Urothelium cell line (cell line): ENCODE measurements around the gene TAF10.

ENCODE experiments used
- DNase-seq: peaks from one replicate; pipeline ENCODE4 v3.0.0; 2011; ENCODE audit warnings: low spot score, mixed read lengths
- FAIRE-seq: peaks from 2 replicates; lab custom pipeline; 2011; peaks lifted over from hg19 to GRCh38; lab: Jason Lieb, UNC

Gene TAF10

DNA sequence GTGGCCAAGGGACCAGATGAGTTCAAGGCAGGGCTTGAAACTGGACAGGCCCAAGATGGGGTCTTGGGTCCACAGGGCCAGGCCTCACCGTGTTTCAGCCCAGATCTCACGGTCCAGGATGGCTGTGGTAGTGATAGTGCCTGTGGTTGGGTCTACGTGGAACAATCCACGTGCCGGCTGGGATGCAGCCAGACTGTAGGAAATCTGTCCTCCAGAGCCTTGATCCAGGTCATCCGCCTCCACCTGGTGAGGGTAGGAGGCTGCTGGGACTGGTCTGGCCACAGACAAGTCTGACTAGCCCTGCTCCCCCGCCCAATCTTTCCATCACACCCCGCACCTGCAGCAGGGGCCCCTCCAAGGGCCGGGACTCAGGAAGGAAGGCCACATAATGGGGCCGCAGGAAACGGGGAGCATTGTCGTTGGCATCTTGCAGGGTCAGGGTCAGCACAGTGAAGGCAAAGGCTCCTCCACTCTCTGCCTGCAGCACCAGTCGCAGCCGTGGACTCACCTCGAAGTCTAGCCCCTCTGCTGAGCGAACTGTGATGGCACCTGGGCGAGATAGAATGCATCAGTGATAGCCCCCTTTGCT lies 13.9 kb upstream of the TAF10 start:
- no peak for DNase-seq
- FAIRE-seq: no peak

DNA sequence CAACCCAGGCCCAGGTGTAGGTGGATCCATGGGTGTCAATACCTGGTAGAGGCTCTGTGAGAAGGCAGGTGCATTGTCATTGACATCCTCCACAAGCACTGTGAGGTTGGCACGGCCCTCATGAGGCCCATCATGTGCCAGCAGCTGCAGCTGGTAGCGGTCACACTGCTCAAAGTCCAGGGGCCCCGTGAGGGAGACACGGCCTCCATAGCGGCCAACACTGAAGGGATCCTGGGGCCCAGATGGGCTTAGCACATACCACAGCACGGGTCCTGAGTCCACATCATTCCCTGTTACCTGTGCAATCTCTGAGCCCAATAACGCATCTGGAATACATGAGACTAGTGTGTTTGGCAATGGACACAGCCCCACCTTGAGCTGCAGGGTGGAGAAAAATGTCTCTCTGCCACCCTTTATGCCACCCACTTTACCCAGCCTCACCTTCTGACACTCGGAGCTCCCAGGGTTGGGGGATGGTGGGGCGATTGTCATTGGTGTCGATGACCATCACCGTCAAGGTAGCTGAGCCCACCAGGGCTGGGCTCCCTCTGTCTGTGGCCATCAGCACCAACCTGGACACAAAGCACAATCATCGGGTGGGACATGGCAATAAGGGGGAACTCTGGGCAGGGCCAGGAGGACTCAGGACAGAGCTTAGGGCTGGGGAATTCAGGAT lies 13.3 kb upstream of the TAF10 start:
- DNase-seq (no peak), FAIRE-seq (no peak)

DNA sequence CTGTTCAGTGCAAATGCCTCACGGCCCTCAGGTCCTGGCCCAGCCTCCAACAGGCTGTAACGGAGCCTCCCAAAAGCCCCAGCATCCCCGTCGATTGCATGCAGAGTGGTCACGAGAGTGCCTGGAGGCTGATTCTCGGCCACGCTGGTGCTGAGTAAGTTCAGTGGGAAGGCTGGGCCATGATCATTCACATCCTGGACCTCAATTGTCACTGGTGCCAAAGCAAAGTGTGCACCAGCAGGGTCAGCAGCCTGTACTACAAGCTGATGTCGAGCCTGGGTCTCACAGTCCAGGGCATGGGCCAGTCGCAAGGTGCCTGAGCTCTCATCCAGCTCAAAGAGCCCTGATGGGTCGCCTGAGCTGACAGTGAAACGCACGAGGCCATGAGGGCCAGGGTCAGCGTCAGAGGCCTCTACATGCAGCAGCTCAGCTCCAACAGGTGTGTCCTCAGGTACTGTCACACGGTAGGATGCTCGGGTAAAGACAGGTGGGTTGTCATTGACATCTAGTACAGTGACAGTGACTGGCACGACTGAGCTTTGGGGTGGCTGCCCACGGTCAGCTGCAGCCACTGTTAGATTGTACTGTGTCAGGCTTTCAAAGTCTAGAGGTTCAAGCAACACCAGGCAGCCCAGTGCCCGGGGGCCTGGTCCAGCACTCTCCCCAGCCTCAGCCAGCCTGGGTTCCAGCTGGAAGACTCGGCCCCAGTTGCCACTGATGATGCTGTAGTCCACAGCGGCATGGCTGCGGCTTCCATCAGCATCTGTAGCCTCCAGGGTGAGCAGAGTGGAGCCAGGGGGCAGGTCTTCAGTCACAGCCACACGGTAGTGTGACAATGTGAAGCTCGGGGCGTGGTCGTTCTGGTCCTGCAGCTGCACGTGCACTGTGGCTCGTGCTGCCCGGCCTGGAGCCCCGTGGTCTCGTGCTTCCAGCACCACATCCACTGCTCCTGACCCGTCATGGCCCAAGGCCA lies 11.7 kb upstream of the TAF10 start:
- DNase-seq: no peak
- FAIRE-seq: no peak

DNA sequence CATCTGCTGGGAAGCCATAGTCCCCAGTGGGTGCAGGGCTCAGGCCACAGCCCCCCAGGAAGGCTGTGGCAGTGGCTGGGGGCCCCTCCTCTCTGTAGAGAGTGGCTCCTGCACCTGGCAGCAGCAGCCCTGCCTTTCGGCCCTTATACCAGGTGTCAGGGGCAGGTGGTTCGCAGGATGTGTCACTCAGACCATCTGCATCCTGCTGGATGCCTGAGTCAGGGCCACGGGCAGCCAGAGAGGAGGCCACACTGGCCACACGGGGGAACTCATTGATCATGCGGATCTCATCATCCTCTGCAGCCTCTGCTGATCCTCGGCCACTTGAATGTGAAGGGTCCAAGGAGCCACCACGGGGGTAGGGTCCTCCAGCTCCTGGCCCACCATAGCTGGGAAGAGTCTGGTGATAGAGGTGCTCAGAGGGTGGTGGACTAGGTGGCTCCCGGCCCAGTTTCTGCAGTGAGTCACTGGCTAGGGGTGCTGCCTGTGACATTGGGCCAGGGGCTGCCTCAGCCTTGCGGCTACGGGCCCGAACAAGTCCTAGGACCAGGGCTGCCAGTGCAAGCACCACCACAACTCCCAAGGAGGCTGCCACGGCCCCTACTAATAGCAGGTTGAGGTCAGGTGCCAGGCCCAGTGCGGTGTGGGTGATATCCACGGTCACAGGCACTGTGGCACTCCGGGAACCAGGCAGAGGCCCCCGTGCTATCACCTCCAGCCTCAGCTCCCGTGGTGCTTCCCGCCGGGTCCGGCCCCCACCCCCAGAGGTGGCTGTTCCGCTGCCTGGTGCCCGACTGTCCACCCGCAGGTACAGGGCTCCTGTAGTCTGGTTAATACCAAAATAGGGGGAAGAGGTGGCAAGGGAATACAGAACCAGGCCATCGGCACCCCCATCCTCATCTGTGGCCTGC lies 10.5 kb upstream of the TAF10 start:
- no peak for FAIRE-seq
- DNase-seq: no peak

DNA sequence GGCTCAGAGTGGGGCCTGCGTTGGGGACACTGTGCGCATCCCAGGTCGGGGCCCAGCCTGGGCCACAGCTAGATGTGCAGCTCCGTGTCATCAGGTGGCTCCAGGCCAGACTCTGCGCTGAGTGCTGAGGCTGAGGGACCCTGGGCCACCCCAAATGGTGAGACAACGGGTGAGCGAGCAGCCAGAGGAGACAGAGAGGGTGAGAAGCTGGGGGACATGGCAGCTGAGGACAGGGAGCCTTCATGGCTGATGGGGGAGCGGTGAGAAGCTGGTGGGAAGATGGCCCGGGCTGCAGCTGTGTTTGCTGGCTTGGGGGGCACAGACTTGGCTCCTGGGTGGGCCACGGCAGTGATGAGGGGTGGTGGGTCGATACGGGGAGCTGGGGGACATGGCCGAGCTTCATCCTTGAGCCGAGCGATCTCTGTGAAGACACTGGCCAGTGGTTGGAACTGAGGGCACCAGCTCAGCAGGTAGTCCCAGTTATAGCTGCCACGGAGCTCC lies 9.7 kb upstream of the TAF10 start:
- FAIRE-seq: no peak
- no peak for DNase-seq

DNA sequence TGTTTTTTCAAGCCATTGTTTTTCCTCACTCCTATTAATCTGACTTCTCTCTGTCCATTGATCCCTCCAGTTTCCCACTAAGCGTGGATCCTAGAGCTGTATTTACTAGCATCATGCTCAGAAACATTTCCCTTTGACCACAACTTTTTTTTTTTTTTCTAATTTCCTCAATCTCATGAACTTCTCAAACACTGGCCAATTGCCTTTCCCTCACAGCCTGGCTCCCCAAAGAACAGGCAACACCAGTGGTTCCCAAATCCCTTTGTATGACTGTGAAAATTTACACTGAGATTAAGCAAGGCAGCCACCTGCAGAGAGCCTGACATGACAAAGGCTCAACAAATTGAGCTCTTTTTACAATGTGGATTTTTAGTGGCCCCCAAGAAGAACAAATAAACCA lies 8.6 kb upstream of the TAF10 start:
- no peak for DNase-seq
- FAIRE-seq: no peak

DNA sequence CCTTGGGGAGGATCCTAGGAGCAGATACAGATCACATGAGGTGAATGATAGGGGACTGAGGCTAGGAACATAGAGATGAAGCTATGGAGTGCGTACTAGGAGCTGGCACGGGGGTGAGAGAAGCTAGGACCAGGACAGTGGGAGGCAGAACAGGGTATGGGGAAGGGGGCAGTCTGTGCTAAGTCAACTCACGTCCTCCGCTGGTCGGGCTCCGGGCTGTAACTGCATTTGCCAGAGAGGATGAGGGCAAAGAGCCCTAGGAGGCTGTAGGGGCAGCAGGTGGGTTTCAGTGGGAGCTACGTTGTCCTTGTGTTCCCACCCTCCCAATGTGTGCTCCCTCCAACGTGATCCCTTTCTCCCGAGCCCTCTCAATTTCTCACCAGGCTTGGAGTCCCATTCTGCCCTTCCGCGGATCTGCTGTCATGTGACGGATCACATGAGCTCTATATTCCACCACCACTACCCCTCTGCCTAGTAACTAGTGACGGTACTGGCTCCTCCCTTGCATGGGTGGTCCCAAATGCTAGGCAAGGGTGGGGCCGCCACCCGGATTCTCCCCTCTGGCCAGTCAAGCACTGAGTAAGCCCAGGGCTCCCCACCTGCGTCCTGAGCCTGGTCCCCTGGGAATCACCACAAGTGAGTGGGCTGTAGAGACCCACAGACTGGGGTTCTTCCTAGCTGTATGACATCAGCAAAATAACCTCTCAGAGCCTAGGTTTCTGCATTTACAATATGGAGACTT lies 7.2 kb upstream of the TAF10 start, which contains the start of gene TPP1:
TPP1 (minus strand) TSS at position 419 of the 742 bp plus-strand sequence; CDS start at position 397, 22 bp downstream.
- FAIRE-seq (peak; percentile 79), DNase-seq (peak; percentile 97)

DNA sequence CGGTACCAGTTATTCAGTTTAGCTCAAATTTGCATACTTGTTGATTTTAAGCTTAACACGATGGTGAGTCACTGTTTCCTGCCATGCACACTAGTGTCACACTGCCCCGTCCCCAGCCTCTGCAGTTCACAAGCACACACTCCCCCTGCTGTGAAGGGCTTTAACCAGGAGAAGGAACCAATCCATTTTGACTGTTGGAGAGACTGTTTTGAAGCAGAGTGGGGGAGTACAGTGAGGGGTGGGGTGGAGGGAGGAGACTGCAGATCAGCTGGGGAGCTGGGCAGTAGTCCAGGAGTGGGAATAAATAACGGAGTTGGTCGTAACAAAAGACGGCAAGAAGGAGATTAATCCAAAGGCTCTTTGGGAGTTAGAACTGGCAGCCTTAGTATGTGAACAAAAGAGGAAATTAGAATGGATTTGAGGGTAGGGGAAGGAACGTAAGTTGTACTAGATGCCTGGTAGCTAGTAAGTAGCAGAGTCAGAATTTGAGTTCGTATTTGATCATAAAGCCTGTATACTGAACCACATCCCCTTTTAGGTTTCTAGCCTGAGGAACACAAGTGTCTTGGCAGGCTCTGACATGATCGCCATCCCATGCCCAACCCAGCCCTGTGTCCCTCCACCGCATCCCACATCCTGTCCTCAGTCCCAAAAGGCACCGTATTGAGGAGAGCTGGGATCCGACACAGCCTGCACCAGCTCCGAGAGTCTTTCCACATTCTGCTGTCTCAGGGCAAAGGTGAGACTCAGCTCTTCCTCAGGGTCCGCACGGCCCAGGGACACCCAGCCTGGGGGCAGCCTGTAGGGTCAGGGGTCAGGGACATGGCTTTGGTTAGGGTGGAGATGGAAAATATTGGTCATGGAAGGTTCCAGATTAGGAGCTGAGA lies 6.3 kb upstream of the TAF10 start:
- peak; percentile 29 for DNase-seq

DNA sequence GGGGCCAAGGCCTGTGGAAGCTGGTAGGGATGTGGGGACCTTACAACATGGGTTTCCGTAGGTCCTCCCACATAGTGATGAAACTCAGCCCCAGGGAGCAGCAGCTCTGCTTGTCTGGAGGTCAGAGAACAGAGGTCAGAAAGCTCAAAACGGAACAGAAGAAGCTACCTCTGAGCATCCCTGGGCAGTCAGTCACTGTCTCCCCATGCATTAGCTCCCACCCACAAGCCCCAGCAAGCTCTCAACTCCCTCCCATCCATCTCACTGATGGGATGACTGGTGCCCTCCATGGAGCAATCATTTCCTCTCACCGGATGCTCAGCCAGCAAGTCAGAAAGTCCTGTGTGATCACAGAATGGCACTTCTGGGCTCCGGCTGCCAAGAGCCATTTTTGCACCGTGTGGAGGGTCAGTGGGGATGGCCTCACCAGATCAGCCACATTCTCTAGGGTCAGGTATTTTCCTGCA lies 5.3 kb upstream of the TAF10 start:
- no peak for FAIRE-seq
- DNase-seq: no peak

More for the DNA sequence above, 6.3 kb upstream of the TAF10 start:
- peak; percentile 5 for FAIRE-seq

DNA sequence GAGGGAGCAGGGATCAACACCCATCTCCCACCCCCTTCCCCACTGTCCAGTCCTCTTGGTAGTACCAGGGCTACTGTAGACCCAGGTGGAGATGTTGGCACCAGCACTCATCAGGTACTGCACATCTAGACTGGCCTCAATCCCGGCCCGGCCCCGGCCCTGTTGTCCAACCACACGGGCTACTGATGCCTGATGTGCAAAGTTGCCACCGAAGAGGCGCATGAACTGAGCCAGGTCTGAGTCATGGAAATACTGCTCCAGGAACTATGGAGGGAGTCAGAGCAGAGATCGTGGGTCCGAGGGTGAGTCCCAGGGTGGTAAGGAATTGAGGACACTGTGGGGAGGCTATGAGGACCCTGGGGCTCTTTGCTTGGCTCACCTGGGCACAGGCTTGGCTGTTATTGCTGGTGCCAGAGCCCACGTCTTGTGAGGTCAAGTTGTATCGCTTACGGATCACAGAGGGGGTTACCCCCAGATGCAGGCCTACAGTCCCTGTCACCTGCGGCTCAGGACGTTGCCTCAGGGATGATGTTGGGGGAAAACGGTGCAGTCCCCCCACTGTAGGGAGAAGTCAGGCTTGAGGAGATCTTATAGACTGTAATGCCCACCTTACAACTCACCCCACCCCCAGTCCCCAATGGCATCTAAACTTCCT lies 4.7 kb upstream of the TAF10 start:
- FAIRE-seq: no peak
- no peak for DNase-seq

DNA sequence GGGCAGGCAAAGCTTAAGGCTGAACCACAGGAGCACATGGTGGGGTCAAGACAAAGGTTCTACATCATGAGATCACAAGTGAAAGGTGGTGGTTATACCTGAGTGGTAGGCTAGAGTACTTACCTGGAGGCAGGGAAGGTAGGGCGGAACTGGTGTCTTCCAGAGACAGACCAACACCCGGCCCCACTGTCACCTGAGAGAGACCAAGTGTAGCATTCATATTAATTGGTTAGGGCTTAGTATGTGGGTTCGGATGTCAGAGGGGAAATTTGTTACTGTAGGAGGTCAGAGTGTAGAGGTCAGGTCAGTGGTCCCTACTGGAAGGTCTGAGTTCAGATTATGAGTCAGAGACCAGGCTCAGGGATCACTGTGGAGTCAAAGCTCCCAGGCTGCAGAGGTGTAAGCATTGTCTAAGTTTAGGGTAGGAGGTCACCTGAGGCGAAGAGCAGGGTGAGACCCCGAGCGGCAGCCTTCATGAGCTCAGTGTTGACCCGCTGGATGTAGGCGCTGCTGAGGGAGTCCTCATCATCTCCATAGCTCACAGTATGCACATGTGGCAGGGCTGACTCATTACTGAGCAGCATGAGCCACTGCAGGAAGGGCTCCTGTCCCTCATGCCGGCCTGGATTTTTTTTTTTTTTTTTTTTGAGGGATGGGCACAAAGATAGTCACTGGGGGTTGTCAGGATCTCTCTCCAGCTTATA lies 4.0 kb upstream of the TAF10 start:
- no peak for FAIRE-seq
- no peak for DNase-seq

DNA sequence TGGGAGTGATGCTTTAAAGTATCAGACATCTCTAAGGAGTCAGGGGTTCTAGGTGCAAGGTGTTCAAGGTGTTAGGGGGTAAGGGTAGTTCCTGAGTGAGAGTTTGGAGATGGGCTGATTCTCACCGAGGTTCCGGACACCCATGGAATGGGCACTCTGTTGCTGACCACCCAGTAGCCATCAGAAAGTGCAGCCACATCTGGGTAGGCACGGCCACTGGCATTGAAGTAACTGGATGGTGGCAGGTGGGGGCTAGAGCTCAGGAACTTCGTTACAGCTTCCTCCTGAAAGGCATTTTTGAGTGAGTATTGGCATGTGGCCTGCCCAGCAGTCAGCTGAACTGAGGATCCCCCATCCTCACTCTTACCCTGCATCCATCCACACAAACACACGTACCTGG lies 3.0 kb upstream of the TAF10 start:
- FAIRE-seq: no peak
- no peak for DNase-seq

DNA sequence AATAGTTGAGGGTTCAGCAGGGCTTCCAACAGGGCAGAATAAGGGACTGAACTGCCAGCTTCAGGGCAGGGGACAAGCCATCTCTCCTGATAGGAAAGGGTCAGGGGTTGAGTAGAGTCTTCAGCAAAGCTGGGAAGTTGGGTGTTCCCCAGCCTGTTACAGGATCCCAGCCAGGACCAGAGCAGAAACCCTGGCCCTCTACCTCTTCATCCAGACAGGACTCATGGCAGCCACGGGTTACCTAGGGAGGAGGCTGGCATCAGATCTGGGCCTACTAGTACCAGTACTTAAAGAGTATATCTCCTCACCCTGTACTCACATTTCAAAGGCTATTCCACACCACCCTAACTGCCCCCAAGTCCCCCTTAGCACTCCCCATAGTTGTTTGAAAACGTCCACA lies 2.4 kb upstream of the TAF10 start:
- DNase-seq: no peak
- no peak for FAIRE-seq

DNA sequence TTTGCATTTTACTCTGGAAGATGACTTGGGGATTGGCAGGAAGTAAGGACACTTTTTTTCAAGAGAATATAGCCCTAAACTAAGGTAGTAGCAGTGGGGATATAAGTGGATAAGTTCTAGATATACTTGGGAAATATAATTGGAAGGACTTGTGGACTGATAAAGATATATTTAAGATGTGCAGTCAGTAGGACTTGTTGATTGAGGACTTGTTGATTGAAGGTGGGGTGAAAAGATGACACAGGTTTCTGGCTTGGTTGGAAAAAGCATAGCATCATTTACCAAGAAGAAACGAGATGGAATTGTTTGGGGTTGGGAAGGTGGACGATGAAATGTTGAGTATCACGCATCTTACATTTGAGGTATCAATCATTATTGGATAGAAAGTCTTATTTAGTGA lies 1.5 kb upstream of the TAF10 start:
- FAIRE-seq (no peak), DNase-seq (no peak)

DNA sequence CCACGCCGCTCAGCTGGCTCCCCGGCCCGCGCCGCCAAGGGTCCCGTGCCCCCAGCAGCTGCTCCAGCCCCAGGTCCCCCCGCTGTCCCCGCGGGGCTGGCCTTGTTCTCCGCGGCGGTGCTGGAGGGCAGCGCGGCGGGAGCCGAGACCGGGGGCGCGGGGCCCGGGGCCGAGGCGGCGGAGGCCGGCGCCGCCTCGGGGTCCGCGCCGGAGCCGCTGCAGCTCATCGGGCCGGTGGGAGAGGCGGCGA lies 128 bp downstream of the TAF10 start:
- DNase-seq: no peak
- FAIRE-seq: no peak

DNA sequence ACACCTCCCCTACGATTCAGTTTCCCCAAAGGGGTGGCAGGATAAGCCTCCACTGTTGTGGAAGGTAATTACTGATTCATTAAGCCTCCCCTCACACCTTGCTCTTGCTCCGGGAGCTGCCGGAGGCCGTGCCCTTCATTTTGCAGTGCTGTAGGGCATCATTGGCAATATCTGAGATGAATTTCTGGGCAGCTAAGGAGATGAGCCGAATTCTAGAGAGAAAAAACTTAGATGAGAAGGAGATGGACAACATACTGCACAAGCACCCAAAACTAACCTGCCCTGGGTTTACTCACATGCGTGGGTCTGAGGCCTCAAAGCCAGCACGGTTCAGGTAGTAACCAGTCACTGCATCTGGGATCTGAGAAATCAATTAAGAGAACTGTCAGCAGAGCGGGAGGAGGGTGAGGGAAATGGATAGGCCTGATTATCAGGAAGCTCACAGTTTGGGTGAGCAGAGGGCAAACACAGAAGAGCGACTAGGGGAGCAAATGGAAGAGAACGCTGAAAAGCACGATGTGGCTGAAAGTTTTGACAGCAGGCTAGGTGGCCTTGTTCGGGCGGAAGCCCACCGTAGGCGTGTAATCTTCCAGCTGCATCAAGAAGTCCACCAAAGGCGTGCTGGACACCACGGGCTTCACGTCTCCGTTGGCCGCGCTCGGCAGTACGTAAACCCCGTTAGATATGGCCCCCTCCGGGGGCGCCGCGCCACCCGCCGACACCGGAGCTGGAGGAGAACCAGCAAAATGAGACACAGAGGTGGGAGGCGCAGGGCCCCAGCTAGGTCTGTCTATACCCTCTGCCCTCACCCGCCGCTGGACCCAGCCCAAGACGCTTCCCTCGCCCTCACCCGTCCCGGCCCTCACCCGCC lies 689 bp downstream of the TAF10 start:
- DNase-seq: peak; percentile 15
- FAIRE-seq: no peak

DNA sequence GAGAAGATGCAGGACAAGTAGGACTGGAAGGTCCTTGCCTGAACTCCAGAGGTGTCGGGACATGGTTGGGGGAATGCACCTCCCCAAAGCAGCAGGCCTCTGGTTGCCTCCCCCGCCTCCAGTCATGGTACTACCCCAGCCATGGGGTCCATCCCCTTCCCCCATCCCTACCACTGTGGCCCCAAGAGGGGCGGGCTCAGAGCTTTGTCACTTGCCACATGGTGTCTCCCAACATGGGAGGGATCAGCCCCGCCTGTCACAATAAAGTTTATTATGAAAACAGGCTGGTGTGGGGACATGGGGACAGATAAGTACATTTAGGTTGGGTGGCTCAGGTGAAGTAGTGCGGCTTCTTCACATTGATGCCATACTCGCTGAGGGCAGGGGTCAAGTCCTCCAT lies 1.4 kb downstream of the TAF10 start:
- FAIRE-seq (no peak), DNase-seq (no peak)
